A549 treated with Mapracorat at 1 μM for 4 hours (cell line): ENCODE data around the gene MORN5. TPM values are rescaled to one million over a fixed set of nuclear protein-coding genes. Genes with fewer than 3 reads are reported as not detected.

Experiments
- total RNA-seq: library from RNA; stranded (reverse); fragments of 200-300 nt; extraction: Qiagen RNA extraction; gene quantifications from 5 replicates; pipeline ENCODE4 v1.2.3, GENCODE V29; 2022

The MORN5 gene
- not detected in 5 replicates for total RNA-seq

DNA sequence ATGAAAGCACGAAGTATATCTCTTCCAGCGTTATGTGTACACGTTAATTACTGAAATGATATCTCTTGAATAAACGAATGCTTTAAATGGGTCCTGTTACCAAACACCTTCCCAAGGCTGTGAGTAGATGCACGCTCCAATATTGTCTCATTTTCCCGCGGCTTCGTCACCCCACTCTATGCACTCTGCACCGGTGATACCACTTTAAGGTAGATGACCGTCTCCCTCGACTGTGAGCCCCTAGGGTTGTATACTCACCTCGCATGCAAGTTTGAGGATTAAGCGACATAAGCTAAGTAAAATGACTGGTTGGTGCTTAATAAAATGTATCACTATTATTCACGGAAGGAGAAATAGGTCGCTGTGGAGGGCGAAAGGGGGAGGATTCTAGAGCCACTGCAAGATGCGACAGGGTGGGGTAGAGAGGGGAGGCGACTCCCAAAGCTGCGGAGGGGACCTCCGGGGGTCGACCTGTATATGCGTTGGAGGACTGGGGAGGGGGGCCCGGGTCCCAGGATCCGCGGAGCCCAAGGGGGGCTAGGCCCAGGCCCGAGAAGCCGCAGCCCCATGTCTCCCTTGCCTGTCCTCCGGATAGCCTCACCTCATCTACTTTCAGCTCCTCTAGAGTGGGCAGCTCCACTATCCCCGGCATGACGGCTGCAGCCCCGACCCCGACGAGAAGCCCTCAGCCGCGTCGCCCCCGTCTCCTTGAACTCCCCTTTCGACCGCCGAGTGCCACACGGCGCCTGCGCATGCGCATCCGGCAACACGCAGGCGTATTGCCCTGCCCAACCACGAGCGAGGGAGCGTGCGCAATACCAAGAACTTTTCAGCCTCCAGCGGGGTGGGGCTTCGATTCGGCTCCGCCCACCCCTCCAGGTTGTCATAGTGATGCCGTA, at the start of gene MORN5, which contains the start of gene NDUFA8:
Gene MORN5 (plus strand): TSS at position 883 of the 899 bp plus-strand sequence. CDS start 65 bp downstream, outside the sequence.
Gene NDUFA8 (minus strand): TSS at position 754 of the 899 bp plus-strand sequence. CDS start 102 bp downstream, at position 652.

DNA sequence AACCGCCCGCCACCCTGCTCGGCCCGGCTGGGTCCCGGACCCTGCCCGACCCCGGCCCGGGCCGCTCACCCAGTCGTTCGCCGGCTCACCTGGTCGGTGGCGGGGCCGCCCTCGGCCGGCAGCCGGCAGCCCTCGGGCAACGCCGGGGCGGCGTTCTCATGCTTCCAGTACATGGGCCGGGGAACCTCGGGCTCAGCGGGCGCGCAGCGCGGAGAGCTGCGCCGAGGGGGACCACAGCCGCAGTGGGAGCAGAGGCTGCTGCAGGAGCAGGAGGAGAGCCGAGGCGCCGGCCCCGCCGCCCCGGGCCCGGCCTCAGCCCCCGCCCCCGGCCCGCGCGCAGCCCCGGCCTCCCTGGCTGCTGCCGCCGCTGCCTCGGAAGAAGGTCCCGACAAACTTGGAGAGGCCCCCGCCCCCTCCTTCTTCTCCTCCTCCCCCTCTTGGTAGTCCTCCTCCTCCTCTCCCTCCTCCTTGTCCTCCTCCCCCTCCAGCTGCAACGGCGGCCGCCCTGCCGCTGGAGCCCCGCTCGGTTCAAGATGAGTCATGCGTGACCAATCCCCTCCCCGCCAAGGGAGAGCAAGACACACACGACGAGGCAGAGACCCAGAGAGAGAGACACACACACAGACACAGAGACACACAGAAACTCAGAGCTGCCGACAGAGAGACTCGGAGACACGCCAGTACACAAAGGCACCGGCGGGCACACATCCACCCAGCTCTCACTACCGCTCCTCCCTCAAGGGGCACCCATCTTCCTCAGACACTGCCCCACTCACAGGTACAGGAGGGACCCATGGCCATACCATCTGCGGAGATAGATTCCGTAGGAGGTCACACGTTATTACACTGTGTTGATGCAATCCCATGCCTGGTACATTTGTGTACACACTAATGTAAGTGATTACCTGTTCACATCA, 69.1 kb downstream of the MORN5 start, which contains the start of gene LHX6:
Gene LHX6 (minus strand): TSS at position 390 of the 917 bp plus-strand sequence. CDS start 217 bp downstream, at position 173.

Other genes with a start within 250 kb of the MORN5 start
- gene TTLL11, start 66.6 kb upstream of the MORN5 start, total RNA-seq = 2.9 to 5.3 TPM (median 4.6 TPM) in 5 replicates
- 101 to 119 TPM (median 113 TPM) in 5 replicates for gene NDUFA8, start 129 bp upstream of the MORN5 start, total RNA-seq
- gene LHX6, start 69.0 kb downstream of the MORN5 start, total RNA-seq = 1.9 to 2.4 TPM (median 2.1 TPM) in 5 replicates
- 18.1 to 23.5 TPM (median 21.7 TPM) in 5 replicates for gene RBM18, start 104.9 kb downstream of the MORN5 start, total RNA-seq
- 62.3 to 76.7 TPM (median 66.0 TPM) in 5 replicates for gene MRRF, start 105.0 kb downstream of the MORN5 start, total RNA-seq
- 1.5 to 2.1 TPM (median 1.7 TPM) in 5 replicates for gene PTGS1, start 211.1 kb downstream of the MORN5 start, total RNA-seq